Motor neuron (in vitro differentiated cells): ENCODE results near the gene MAVS. TPM values are rescaled to one million over a fixed set of nuclear protein-coding genes. Genes with fewer than 3 reads are reported as not detected.
"Not testable (repeated sequence)": the region's sequence is repeated elsewhere in the genome, so short reads cannot be mapped to it uniquely, and the experiment has no call there.

Experiments used
- ATAC-seq, 8 experiments: fragments of 200-7000 bp; cut with Tn5 transposase; replicated peaks in 6 of 8; 2 replicates each; pipeline ENCODE4 v1.8.0; 2021; ENCODE audit warnings: mild to moderate bottlenecking in 8 of 8, moderate library complexity in 8 of 8
- H3K27ac ChIP-seq, 2 donors: fragments of 250-450 bp; sonication (Bioruptor Pico); 2 replicates each; pipeline ENCODE4 v1.9.0; 2021; ENCODE audit warnings: antibody characterized with exemption in 2 of 2, mild to moderate bottlenecking in 2 of 2, moderate library complexity in 1 of 2
- H3K4me1 ChIP-seq, 2 donors: fragments of 250-450 bp; sonication (Bioruptor Pico); replicated peaks in 1 of 2; 2 replicates each; pipeline ENCODE4 v1.6.1; 2021; ENCODE audit warnings: antibody characterized with exemption in 2 of 2, mild to moderate bottlenecking in 2 of 2, moderate library complexity in 1 of 2
- H3K4me3 ChIP-seq, 5 donors: fragments of 250-450 bp; sonication (Bioruptor Pico); 2 replicates each; pipeline ENCODE4 v1.9.0; 2021; ENCODE audit warnings: antibody characterized with exemption in 5 of 5, mild to moderate bottlenecking in 5 of 5, moderate library complexity in 4 of 5
- WGBS, 10 experiments: fragments of 450-650 bp; shearing (Covaris generic); methylation state at CpG; one replicate each; pipeline ENCODE4 v1.0.0; 2022; 5-methylcytosine and 5-hydroxymethylcytosine counted together
- in situ Hi-C, 9 experiments: fragments of 400-800 bp; cut with MboI; loops; one replicate each; pipeline ENCODE4 v1.15.0; 2021; ENCODE audit warnings: low sequenced_read_pairs in 9 of 9, low pct_unique_long_range_greater_than_20kb in 2 of 9; ENCODE audit not compliant: unreplicated experiment in 9 of 9
- total RNA-seq, 8 experiments: library from RNA; unstranded; fragments of 300-600 nt; gene quantifications; 2 replicates each; pipeline versions ENCODE4 v1.2.3 to v1.2.4, GENCODE V29; 2022

MAVS gene
- total RNA-seq, 8 experiments from 2014 or later, result 5.9 to 38.8 (median 15.5) TPM

DNA sequence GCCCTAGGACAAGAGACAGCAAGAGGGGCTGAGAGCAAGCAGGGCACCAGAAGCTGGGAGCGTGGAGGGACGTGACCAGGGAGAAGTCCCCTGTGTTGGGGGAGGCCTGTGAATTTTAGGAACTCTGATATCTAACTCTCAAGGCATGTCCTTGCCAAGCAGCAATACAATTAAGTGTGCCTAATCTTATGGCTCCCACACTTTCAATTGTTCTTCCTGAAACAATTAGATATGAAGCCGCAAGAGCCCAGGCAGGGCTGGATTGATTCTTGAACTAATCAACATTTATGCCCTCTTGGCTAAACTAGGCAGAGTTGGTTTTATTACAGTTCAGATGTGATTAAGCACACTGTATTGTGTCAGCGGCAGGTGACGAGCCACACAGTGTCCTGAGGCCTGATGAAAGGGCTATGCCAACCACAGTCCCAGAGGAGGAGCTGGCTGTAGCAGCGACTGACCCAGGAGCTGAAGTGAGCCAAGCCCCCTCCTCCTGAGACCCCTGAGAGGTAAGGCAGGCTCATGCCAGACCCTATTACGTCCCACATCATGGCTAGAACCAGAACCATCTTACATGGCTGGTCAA lies 4.2 kb upstream of the MAVS start:
- Histone ChIP-seq H3K4me1 (peaks cover under 1 to 3% of the 10 kb centered on the region in 2 donors), H3K27ac (no peak overlapping the region), H3K4me3 (no peak overlapping the region)
- 43 to 100% (median 80%) methylated on average over 1 to 7 of the region's 7 CpGs; no CpG with 5 or more reads in 4 of the 10 experiments for whole genome bisulfite sequencing, 10 experiments
- ATAC-seq, result no peak
- in situ Hi-C loops, result no loop called here

DNA sequence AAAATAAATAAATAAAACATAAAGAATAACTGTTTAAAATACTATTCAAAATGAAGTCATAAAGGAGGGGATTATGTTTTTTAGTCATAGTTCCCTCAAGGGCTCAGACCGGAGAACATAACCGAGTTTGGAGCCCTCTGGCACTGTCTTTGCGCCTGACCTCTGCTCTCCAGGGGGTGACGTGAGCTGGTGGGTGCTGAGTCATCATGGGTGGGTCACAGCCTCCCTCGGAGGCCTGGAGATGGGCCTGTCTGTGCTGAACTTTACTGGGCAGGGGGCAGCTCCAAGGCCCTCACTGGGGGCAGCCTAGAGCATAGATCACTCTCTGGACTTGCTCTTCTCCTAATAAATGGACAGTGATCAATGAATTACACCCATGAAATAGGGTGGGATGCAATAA lies 3.1 kb upstream of the MAVS start:
- H3K27ac ChIP-seq, result no peak overlapping the region
- H3K4me3 ChIP-seq, result no peak overlapping the region
- 0 to 89% (median 28%) methylated on average over 1 to 4 of the region's 5 CpGs; no CpG with 5 or more reads in 5 of the 10 experiments for WGBS, 10 experiments
- ATAC-seq, result peak in 5 of 8 experiments; percentile 2 to 37 (median 15)
- in situ Hi-C loops, result no loop called here
- peaks cover 5 to 7% of the 10 kb centered on the region in 2 donors for H3K4me1 ChIP-seq

DNA sequence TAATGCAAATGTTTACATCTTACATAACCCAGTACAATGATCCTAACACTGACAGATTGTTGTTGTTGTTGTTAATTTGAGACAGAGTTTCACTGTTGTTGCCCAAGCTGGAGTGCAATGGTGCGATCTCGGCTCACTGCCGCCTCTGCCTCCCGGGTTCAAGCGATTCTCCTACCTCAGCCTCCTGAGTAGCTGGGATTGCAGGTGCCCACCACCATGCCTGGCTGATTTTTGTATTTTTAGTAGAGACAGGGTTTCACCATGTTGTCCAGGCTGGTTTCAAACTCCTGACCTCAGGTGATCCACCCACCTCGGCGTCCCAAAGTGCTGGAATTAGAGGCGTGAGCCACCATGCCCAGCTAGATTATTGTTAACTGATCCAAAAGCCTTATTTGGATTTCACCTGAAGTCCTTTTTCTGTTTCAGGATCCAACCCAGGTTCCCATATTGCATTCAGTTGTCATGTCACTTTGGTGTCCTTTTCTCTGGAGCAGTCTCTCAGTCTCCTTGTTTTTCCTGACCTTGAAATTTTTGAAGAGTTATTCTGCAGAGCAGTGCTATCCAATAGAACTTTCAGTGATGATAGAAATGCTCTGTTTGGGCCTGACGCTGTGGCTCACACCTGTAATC lies 2.5 kb upstream of the MAVS start:
- in situ Hi-C loops, H3K4me3 ChIP-seq, H3K27ac ChIP-seq, H3K4me1 ChIP-seq, ATAC-seq: not testable (repeated sequence)
- 79 to 100% (median 95%) methylated on average over 1 to 5 of the region's 9 CpGs; no CpG with 5 or more reads in 3 of the 10 experiments for WGBS, 10 experiments

DNA sequence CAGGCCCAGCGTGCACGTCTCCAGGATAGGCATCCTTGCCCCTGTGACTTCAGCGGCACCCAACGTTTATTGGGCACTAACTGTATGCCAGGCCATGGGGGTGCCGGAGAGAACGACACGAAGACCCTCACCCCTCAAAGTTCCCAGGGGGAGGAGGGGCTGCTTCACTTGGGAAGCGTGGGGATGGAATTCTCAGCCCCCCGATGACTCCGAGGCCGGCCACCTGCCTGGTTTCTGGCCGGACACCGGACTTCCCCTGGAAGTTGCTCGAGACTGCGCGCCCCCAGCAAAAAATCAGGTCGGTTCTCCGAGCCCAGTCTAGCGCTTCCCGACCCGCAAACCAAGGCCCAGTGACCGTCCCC lies 275 bp upstream of the MAVS start:
- H3K4me3 ChIP-seq, result peak overlapping the region; percentile 66 to 98 (median 83)
- WGBS, 10 experiments, result 0% methylated on average over 1 of the region's 22 CpGs; no CpG with 5 or more reads in 9 of the 10 experiments
- no peak for ATAC-seq
- peak overlapping the region; percentile 14 to 52 for H3K27ac ChIP-seq
- peaks cover 5 to 7% of the 10 kb centered on the region in 2 donors for H3K4me1 ChIP-seq
- in situ Hi-C loops, result no loop called here

DNA sequence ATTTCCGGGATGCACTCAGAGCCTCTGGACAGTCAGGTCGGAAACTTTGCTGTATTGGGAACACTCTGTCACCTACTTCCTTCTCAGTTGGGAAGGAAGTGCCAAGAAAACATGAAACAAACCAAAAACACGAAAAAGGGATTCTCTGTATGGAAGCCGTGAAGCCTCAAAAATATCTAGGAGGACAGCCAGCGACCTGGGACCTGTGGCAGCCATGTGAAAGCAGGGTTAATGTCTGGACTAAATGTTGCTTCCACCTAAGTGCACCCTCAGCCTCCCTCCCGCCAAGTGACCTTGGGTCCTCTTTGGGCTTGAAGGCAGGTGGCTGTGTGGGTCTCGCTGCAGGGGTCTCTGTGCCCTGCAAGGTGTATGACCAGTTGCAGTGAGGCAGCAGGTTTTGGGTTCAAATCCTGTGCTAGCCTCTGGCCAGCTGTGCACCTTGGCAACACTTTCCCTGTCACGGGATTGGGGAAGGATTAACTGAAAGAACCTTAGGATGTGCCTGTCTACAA lies 851 bp downstream of the MAVS start:
- H3K4me1 ChIP-seq, result peaks cover 5 to 7% of the 10 kb centered on the region in 2 donors
- H3K27ac ChIP-seq, result peak overlapping the region in 1 of 2 donors; percentile 37
- in situ Hi-C loops, result no loop called here
- peak overlapping the region; percentile 66 to 98 (median 83) for H3K4me3 ChIP-seq
- no peak for ATAC-seq
- 0 to 58% (median 29%) methylated on average over 1 to 5 of the region's 8 CpGs; no CpG with 5 or more reads in 2 of the 10 experiments for WGBS, 10 experiments

DNA sequence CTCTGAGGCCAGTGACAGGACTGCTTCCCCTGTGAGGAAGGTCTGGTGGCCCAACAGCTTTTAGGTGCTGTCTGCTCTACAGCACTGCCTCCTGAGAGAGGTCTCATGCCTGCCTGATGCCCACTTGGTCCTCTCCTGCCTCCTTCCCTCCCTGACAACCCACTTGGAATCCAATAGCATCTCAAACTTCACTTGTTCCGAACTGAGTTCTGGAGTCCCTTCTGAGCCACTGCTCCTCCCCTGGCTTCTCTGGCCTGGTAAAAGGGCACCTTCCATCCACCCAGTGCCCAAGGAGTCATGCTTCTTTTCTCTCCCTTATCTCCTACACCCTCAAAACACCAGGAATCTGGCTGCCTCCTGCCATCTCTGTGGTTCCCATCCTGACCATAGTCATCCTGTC lies 1.9 kb downstream of the MAVS start:
- no peak for ATAC-seq
- no peak overlapping the region for H3K4me3 ChIP-seq
- peaks cover 5 to 7% of the 10 kb centered on the region in 2 donors for H3K4me1 ChIP-seq
- 100% methylated on average over 1 of the region's 1 CpG; no CpG with 5 or more reads in 9 of the 10 experiments for WGBS, 10 experiments
- in situ Hi-C loops, result no loop called here
- no peak overlapping the region for H3K27ac ChIP-seq

DNA sequence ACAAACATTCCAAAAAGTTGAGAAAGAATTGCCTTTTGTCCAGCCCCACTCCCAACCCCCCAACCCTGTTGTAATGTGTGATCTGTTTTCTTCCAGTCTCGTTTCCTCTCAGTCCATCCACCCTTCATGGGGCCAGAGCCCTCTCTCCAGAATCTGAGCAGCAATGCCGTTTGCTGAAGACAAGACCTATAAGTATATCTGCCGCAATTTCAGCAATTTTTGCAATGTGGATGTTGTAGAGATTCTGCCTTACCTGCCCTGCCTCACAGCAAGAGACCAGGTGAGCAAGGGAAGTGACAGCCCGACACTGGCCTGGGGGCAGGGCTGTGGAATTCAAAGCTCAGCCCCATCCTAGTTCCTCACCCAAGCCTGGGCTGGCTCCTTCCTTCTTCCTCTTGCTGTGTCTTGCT lies 7.8 kb downstream of the MAVS start:
- in situ Hi-C loops, result no loop called here
- H3K27ac ChIP-seq, result no peak overlapping the region
- ATAC-seq, result peak in 2 of 8 experiments; percentile 28 to 37

DNA sequence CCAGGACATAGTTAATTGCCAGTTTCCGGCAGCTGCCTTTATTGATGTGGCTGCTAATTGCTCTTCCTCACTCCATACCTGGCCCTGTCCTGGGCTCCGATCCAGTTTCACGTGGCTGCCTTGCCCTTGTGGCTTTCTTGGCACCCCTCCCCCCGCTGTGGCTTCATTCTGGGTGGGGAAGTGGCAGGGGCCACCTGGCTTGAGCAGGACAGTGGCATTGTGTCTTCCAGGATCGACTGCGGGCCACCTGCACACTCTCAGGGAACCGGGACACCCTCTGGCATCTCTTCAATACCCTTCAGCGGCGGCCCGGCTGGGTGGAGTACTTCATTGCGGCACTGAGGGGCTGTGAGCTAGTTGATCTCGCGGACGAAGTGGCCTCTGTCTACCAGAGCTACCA lies 10.8 kb downstream of the MAVS start:
- no peaks in the 10 kb centered on the region for H3K4me1 ChIP-seq
- 50 to 100% (median 90%) methylated on average over 1 to 7 of the region's 14 CpGs; no CpG with 5 or more reads in 1 of the 10 experiments for WGBS, 10 experiments
- ATAC-seq, result no peak
- no peak overlapping the region for H3K4me3 ChIP-seq
- in situ Hi-C loops, result no loop called here
- H3K27ac ChIP-seq, result no peak overlapping the region

More for the DNA sequence above, 7.8 kb downstream of the MAVS start:
- Histone ChIP-seq H3K4me1 (no peaks in the 10 kb centered on the region), H3K4me3 (no peak overlapping the region)
- WGBS, 10 experiments, result 50 to 100% (median 84%) methylated on average over 1 to 3 of the region's 4 CpGs; no CpG with 5 or more reads in 2 of the 10 experiments

DNA sequence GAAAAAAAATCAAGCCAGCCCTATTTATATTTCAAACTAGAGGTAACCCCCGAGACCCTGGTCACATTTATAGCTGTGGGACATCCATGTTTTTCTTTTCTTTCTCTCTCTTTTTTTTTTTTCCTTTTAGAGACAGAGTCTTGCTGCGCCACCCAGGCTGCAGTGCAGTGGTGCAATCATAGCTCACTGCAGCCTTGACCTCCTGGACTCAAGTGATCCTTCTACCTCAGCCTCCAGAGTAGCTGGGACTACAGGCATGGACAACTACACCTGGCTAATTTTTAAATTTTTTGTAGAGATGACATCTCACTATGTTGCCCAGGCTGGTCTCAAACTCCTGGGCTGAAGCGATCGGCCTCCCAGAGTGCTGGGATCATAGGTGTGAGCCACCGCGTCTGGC lies 12.1 kb downstream of the MAVS start:
- Histone ChIP-seq H3K4me3 (no peak overlapping the region), H3K4me1 (no peaks in the 10 kb centered on the region), H3K27ac (no peak overlapping the region)
- no peak for ATAC-seq
- WGBS, 10 experiments, result 86 to 100% (median 100%) methylated on average over 1 to 4 of the region's 6 CpGs; no CpG with 5 or more reads in 1 of the 10 experiments
- in situ Hi-C loops, result no loop called here

DNA sequence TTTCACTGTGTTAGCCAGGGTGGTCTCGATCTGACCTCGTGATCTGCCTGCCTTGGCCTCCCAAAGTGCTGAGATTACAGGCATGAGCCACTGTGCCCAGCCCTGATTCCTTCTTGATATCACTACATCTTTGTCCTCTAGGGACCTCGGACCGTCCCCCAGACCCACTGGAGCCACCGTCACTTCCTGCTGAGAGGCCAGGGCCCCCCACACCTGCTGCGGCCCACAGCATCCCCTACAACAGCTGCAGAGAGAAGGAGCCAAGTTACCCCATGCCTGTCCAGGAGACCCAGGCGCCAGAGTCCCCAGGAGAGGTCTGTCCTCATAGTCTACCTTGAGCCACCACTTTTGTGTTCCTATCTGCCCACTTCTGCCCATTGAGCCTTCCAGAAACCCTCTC lies 14.6 kb downstream of the MAVS start:
- no peak for ATAC-seq
- Histone ChIP-seq H3K27ac (no peak overlapping the region), H3K4me1 (no peaks in the 10 kb centered on the region), H3K4me3 (no peak overlapping the region)
- in situ Hi-C loops, result no loop called here
- WGBS, 10 experiments, result 90 to 100% (median 100%) methylated on average over 1 to 3 of the region's 7 CpGs; no CpG with 5 or more reads in 6 of the 10 experiments

DNA sequence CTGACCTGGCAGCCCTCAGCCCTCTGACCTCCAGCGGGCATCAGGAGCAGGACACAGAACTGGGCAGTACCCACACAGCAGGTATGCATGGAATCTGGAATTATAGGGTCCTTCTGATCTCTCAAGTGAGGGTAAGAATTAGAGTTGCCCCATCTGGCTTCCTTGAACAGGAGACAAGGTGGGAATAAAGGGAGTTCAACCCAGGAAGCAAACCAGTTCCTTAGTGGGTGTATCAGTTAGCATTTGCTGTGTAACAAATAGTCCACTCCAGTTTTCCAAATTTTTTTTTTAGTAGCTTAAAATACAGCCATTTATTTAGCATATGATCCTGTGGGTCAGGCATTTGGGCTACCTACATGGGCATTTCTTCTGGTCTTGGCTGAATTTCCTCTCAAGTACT lies 15.7 kb downstream of the MAVS start:
- WGBS, 10 experiments, result no CpG with 5 or more reads among the region's 1 CpG
- in situ Hi-C loops, result no loop called here
- no peak for ATAC-seq

DNA sequence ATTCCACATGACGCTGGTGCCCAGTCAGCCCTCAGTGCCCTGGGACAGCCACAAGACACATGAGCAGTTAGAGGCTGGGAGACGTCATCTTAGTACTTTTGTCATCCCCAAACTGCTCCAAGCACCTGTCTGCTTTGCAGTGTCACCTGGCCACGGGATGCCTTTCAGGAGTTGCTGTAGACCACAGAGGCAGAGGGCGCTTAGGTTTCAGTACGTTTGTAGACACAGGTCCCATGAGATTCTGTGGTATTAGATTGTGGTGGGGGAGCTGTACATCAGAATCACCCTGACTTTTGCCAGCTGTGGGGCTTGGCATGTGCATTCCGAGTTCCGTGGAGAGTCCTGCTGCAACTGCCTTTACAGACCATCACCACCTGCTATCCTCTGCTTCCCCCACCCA lies 16.7 kb downstream of the MAVS start:
- H3K27ac ChIP-seq, result no peak overlapping the region
- ATAC-seq, result no peak
- no peaks in the 10 kb centered on the region for H3K4me1 ChIP-seq
- in situ Hi-C loops, result no loop called here
- WGBS, 10 experiments, result 81 to 100% (median 87%) methylated on average over 2 to 4 of the region's 7 CpGs; no CpG with 5 or more reads in 6 of the 10 experiments
- no peak overlapping the region for H3K4me3 ChIP-seq

More for the DNA sequence above, 15.7 kb downstream of the MAVS start:
- Histone ChIP-seq H3K27ac (no peak overlapping the region), H3K4me1 (no peaks in the 10 kb centered on the region), H3K4me3 (no peak overlapping the region)

DNA sequence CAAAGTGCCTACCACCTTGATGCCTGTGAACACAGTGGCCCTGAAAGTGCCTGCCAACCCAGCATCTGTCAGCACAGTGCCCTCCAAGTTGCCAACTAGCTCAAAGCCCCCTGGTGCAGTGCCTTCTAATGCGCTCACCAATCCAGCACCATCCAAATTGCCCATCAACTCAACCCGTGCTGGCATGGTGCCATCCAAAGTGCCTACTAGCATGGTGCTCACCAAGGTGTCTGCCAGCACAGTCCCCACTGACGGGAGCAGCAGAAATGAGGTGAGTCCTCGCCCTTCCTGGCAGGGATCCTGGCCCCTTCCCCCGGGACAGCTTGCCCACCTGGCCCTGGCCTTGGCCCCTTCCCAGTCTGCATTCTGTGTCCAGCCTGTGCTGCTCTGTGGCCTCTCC lies 17.9 kb downstream of the MAVS start:
- in situ Hi-C loops, result no loop called here
- WGBS, 10 experiments, result 0 to 100% (median 98%) methylated on average over 1 to 3 of the region's 5 CpGs; no CpG with 5 or more reads in 6 of the 10 experiments
- ATAC-seq, result no peak
- Histone ChIP-seq H3K27ac (no peak overlapping the region), H3K4me3 (no peak overlapping the region), H3K4me1 (no peaks in the 10 kb centered on the region)
